Measurements from ENCODE around the gene CNPY2. TPM values are rescaled to one million over a fixed set of nuclear protein-coding genes. Genes with fewer than 3 reads are reported as not detected.

The CNPY2 gene
- total and polyA plus RNA-seq, 2 of the 13 experiments (the other 11 are each of a cell fraction or from before 2014, with no cell fraction given), result 285 to 356 TPM

GRCh38 chr12:56271031-56271430, 44.8 kb downstream of the CNPY2 start:
- DNase-seq (ENCODE audit: low spot score) (no peak), FAIRE-seq (peak; percentile 64), ATAC-seq (peak; percentile 19)
- intact Hi-C loops (cut with micrococcal nuclease; ENCODE audit: unreplicated experiment) (no loop called here), in situ Hi-C loops (cut with HindIII; ENCODE audit: extremely low pct_ligation_motif_present, low pct_unique_long_range_greater_than_20kb) (no loop called here)
- TF ChIP-seq ZNF281 (CRISPR knock-in tag; IDR thresholded peaks at IDR 0.05; ENCODE audit: borderline replicate concordance), result no peak
- no peak for TF ChIP-seq NR0B2 (CRISPR knock-in tag; IDR thresholded peaks at IDR 0.05)
- no peak for TF ChIP-seq NFE2L2 (IDR thresholded peaks at IDR 0.05; ENCODE audit: low read length)
- no peak for TF ChIP-seq ZNF18 (CRISPR knock-in tag; IDR thresholded peaks at IDR 0.05; ENCODE audit: insufficient replicate concordance)
- TF ChIP-seq ZNF331 (CRISPR knock-in tag; IDR thresholded peaks at IDR 0.05), result 0 out of 2 replicates have a peak, but pooled peaks have one; percentile 9
- TF ChIP-seq STAG1 (CRISPR knock-in tag; IDR thresholded peaks at IDR 0.05), result peak; percentile 33
- TF ChIP-seq ZBTB7A (CRISPR knock-in tag; IDR thresholded peaks at IDR 0.05), result no peak
- TF ChIP-seq BCLAF1 (IDR thresholded peaks at IDR 0.05), result no peak
- peak; percentile 62 for TF ChIP-seq CTCF (CRISPR knock-in tag; IDR thresholded peaks at IDR 0.05)
- Histone ChIP-seq H3K79me2 (ENCODE audit: insufficient read depth, low read length) (no peaks in the 10 kb centered on the region), H3K4me2 (ENCODE audit: low read depth, low read length) (no peak overlapping the region), H3K9me3 (ENCODE audit: low read length) (no peaks in the 10 kb centered on the region), H3K27ac (ENCODE audit: extremely low read length, insufficient read depth, low read length) (no peak overlapping the region), H3K27me3 (ENCODE audit: control insufficient read depth in 1 of 2, insufficient read depth in 2 of 2, low read length in 2 of 2) (no peaks in the 10 kb centered on the region; a peak in 1 of 5 replicates), H4K20me1 (ENCODE audit: insufficient read depth, low read length) (no peaks in the 10 kb centered on the region), H2AFZ (ENCODE audit: low read length) (no peak overlapping the region), H3K36me3 (replicated peaks in 1 of 2; ENCODE audit: control insufficient read depth in 1 of 2, insufficient read depth in 2 of 2, low read length in 2 of 2) (peaks cover 26 to 41% of the 10 kb centered on the region in 2 experiments; a peak in 4 of 5 replicates), H3K4me1 (ENCODE audit: insufficient read depth, low read length) (peaks cover 9% of the 10 kb centered on the region), H3K4me3 (replicated peaks in 1 of 3; ENCODE audit: insufficient read depth in 1 of 3, low read depth in 2 of 3, low read length in 3 of 3) (no peak overlapping the region), H3K9ac (ENCODE audit: insufficient read depth, low read depth, low read length) (no peak overlapping the region)
- no TSS peak for BruUV-seq (replicated peaks)
- 89% methylated on average over 1 of the region's 1 CpG for WGBS (ENCODE audit: low lambda C conversion rate)
- POLR2A ChIA-PET, result interaction anchor here (1.1 to 3.7 kb wide), 3 partner anchors 28 to 65 kb away, joined by 3 to 9 read pairs (median 4); partner anchors contain the start of gene CNPY2
- CTCF ChIA-PET (ENCODE audit: low intra/inter-chr PET ratio, low total read pairs), result no interaction called here

Data from HepG2 (cell line).